Panc1 (cell line): ENCODE data around the gene POLR1G.

Source experiments
- SIN3A ChIP-seq: IDR thresholded peaks from 2 replicates; pipeline ENCODE4 v1.6.1; 2012; ENCODE audit warnings: low read depth, mild to moderate bottlenecking, low read length, moderate library complexity, borderline replicate concordance; ENCODE audit not compliant: insufficient read depth
- TF ChIP-seq, protein P1 (sequence below): fragments of 450-650 bp; IDR thresholded peaks from 2 replicates; pipeline ENCODE4 v1.5.1; 2017; ENCODE audit warnings: mild to moderate bottlenecking

DNA sequence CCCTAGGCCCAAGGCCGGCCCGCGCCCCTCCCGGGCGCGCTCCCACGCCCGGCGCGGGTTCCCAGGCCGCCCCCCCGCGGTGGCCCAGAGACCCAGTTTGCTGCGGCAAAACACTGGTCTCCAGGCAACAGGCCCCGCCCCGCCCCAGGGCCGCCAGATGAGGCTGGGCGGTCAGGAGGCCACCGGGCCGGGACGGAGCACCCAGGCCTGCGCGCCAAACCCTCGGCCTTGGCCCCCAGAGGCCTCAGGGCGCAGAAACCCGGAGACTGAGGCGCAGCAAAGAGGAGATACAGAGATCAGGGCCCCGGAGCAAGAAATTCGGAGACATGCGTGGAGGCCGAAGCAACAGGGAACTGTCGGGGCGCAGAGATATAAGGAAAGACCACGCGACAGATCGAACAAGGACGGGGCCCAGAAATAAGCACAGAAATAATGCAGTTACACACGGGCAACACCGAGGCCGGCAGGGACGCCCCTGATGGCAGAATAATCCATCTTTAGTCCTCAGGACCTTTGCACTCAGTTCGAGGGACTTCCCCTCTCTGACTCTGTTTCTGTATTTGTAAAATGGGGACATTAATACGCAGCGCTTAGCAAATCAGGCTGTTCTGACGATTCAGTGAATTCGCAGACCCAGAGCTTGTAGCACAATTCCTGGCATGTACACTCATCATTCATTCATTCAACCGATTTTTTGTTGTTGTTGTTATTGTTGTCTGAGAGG is 38.0 kb downstream of the POLR1G start:
- TF ChIP-seq, protein P1, sequence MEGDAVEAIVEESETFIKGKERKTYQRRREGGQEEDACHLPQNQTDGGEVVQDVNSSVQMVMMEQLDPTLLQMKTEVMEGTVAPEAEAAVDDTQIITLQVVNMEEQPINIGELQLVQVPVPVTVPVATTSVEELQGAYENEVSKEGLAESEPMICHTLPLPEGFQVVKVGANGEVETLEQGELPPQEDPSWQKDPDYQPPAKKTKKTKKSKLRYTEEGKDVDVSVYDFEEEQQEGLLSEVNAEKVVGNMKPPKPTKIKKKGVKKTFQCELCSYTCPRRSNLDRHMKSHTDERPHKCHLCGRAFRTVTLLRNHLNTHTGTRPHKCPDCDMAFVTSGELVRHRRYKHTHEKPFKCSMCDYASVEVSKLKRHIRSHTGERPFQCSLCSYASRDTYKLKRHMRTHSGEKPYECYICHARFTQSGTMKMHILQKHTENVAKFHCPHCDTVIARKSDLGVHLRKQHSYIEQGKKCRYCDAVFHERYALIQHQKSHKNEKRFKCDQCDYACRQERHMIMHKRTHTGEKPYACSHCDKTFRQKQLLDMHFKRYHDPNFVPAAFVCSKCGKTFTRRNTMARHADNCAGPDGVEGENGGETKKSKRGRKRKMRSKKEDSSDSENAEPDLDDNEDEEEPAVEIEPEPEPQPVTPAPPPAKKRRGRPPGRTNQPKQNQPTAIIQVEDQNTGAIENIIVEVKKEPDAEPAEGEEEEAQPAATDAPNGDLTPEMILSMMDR: peak; percentile 37
- no peak for TF ChIP-seq SIN3A
